ENCODE results near the gene URGCP.
A peak's percentile ranks its signal among the peaks of the same experiment; 100 is the strongest.
"Not testable (repeated sequence)": the region's sequence is repeated elsewhere in the genome, so short reads cannot be mapped to it uniquely, and the experiment has no call there.

Gene URGCP

DNA sequence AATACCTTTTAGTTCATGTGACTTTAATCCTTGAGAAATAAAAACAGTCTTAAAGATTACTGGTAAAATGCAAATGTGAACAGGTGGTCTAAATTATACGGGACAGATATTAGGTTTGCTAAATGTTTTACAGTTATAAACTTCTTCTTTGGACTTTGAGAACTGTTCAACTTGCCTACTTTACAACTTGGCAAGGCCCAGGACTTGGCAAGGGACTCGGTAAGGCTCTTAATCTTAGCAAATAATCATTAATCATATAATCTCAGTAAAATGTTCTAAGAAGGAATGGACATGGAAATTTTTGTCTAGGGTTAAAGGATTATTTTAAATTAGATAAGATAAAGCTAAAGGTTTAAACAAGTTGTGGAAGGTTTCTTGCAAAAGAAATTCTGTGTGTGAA is 15.0 kb upstream of the URGCP start:
- no peak for DNase-seq (ENCODE audit: low spot score)

DNA sequence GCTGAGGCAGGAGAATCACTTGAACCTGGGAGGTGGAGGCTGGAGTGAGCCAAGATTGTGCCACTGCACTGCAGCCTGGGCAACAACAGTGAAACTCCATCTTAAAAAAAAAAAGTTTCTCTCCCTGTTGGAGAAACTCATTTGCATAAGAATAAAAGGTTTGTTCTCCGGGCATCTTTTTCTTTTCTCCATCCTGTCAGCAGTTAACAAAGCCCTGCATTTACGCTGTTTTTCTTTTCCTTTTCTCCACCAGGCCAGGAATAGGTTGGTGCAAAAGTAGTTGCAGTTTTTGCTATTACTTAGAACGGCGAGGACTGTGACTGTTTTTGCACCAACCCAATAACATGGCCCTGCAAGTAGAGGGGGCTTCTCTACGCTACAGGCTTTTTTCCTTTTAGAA is 9.5 kb upstream of the URGCP start:
- DNase-seq (ENCODE audit: low spot score): no peak

DNA sequence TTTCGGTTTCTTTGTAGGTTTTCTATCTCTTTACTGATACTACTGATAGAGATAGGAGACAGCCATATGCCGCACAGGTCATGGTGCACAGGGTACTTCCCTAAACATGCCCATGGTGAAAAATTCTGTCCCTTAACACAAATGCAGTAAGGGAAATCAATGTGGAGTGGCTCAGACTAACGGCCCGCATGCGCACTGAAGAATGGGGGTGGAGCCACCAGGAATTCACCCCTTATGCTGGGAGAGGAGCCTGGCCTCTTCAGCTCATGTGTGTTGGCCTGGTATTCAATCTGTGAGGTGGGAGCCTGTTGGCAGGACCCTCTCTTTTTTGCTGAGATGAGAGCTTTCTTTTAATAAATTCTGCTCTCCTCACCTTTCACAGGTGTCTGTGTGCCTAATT is 8.4 kb upstream of the URGCP start:
- no peak for DNase-seq (ENCODE audit: low spot score)

DNA sequence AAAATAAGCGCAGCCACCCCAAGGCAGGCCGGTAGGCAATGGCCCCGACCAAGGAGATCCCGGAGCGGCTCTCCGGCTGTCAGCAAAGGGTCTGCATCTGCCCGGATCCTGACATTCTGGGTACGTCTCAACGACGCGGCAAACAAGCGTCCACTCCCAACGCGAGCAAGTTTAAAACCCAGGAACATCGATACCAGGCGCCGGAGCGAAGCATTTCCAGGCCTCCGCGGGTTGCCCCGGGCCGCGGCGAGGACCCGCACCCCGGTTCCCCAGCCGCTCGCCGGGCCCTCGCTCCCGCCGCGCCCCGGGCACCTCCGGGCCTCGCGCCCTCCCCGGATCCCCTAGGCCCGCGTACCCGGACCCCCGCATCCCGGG is 453 bp downstream of the URGCP start:
- peak; percentile 24 for DNase-seq (ENCODE audit: low spot score)

DNA sequence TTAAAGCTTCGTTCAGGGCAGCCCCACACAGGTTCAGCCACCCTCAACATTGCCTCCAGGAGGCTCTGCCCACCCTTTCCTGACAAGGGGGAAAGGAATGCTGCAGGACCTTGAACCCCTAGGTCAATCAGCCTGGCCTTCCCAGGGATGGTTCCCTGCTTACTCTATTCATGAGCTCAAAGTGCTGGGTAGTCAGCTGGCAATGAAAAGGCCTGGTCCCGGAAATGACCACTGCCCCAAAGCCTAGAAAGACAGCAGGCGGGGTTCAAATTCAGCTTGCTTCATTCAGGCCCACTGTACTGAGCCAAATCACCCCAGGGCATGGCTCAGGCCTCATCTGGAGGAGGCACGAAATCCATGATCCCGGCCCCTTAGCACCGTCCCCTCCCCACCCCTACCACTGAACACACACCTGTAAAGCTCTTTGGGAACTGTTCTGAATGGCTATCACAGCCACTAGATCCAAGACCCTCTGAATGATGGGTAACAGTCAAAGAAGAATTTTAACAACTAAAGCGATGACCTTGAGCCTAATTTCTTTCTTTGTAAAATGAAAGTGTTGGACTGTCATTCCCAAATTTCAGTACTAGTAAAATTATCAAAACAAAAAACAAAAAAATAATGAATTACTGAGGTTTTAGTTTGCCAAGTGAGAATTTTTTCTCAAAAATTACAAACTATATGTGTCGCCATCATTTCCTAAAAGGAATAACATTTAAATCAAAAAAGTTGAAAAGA is 1.0 kb downstream of the URGCP start:
- no peak for DNase-seq (ENCODE audit: low spot score)

DNA sequence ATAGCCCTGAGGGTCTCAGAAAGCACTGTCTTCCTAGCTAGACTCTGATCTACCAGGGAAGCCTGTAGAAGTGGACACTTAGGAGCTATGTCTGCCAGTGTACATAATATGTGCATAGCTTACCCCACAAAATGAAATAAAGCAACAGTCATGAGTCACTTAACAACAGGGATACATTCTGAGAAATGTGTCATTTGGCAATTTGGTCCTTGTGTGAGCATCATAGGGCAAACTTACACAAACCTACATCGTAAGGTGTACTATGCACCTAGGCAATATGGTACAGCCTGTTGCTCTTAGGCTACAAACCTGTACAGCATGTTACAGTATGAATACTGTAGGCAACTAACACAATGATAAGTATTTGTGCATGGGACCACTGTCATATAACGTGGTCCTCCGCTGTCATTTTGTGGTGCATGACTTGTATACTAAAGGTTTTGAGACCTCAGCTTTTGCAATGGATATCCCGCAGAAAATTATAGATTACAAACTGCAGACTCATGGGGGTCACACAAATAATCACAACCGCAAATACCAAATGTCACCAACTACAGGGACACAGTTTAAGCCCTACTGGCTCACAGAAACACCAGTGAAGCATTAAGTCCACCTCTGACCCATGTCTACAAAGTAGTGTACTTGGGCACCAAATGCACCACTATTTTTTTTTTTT is 1.7 kb downstream of the URGCP start:
- no peak for DNase-seq (ENCODE audit: low spot score)

DNA sequence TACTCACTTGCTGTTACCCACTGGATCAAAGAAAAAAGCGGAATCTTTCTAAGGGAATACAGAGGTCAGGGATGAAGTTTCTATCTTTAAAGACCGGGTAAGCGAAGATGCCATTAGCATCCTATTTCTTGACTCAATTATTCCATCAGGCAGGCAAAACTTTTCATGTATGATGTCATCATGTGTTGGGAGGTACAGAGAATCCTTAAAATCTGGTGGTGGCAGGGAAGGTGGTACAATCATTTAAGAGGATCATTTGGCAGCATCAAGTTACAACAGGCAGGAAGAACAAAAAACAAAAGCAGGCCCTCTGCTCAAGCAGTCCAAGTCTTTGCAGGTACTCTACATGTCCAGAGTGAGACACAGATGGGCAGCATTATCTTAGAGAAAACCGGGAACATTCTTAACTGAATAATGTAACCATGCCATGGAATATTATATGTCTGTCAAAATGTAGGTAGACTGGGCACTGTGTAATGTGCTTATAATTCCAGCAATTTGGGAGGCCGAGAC is 3.8 kb downstream of the URGCP start:
- no peak for DNase-seq (ENCODE audit: low spot score)

DNA sequence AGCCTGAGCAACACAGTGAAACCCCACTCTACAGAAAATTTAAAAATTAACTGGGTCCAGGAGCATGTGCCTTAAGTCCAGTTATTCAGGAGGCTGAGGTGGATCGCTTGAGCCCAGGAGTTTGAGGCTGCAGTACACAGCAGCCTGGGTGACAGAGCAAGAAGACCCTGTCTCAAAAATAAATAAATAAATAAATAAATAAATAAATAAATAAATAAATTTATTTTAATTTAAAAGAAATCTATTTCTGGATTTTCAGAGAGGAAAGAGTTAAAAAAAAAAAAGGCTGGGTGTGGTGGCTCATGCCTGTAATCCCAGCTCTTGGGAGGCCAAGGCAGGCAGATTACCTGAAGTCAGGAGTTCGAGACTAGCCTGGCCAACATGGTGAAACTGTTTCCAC is 7.8 kb downstream of the URGCP start:
- DNase-seq (ENCODE audit: low spot score): not testable (repeated sequence)

DNA sequence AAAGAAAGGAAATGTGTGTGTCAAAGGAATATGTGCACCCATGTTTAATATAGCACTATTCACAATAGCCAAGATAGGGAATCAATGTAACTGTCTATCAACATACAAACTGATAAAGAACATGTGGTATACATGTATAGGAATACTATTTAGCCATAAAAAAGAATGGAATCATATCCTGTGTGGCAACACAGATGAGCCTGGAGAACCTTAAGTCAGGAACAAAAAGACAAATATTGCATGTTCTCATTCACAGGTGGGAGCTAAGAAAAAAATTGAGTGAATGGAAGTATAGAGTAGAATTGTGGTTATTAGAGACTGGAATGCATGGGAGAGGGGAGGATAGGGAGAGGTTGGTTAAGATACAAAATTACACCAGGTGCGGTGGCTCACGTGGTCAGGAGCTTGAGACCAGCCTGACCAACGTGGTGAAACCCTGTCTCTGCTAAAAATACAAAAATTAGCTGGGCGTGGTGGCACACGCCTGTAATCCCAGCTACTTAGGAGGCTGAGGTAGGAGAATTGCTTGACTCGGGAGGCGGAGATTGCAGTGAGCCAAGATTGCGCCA is 10.5 kb downstream of the URGCP start:
- DNase-seq (ENCODE audit: low spot score): no peak

DNA sequence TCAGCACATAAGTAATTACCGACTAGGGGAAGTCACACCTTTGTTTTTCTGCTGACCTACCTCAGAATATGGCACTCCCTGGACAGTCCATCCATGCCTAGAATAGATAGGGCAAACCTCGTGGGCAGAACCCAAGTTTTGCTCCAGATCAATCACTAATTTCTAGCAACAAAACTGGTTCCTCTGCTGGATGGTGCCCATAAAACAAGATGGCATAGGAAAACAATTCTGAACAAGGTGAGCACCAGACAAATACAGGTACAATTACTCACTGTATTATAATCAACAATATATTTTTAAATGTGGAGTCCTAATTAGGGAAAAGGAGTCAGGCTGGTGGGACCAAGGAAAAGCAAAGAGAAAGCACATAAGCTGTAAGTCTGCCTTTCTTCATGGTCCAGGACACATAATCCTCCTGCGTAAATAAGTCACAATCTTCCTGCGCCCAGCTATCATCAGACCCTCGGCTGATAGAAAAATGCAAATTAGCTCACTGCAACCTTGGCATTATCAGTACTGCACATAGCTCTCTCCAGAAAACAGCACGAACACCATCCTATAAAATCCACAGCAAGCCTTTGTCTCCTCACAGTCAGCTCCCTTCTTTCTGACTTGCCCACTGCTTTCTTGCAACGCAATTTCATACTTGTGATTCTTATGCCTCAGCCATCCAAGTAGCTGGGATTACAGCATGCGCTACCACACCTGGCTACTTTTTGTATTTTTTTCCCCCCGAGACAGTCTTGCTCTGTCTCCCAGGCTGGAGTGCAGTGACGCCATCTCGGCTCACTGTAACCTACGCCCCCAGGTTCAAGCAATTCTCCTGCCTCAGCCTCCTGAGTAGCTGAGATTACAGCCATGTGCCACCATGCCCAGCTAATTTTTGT is 15.1 kb downstream of the URGCP start:
- no peak for DNase-seq (ENCODE audit: low spot score)

DNA sequence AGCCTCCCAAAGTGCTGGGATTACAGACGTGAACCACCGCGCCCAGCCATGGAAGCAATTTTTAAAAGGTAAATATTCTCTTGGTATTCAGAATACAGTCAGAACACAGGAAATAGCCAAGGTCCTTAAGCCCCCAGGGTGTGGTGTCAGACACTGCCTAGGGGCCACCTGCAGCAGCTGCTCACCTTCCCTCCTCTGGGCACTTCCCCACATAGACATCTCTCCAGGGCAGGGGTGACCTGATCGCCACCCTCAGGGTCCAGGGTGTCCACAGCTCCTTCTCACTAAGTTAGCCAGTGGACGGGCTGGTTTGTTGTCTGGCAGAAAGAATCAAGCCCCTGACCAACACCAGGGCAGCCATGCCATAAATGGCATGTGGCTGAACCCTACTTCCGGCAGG is 15.9 kb downstream of the URGCP start:
- no peak for DNase-seq (ENCODE audit: low spot score)

DNA sequence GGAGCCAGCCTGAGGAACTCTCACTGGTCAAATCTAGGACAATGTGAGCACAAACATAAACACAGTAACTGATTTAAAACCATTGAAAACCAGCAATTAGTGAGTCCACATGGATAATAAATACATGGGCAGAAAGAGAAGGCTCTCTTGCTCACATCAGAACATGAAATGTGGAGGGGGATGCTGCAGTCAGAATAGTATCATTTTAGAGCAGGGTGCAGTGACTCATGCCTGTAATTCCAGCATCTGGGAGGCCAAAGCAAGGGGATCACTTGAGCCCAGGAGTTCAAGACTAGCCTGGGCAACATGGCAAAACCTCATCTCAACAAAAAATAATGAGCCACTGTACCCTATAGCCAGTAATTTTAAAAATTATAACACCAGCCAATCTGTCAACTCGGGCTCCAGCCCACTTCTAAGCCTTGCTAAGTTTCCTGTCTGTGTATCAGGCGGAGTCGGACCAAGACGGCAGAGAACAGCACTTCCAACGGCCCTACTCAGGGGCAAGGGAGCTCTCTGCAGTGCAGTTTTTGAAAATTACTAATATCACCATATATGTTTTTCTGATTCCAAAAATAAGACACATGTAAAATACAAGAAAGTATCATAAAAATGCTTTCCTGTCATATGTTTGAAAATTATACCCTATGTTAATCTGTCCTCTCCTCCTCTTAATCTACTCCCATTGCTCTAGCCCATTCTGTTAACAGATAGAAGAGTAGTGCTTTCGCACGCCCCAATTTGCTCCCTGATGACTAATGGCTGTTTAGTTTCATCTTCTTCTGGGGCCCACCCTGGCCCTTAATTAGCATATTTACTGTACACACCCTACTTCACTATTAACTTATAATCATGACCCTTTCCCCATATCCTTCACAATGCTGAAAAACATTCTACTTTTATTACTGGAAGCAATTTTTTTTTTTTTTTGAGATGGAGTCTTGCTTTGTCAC is 17.1 kb downstream of the URGCP start:
- DNase-seq (ENCODE audit: low spot score): no peak

DNA sequence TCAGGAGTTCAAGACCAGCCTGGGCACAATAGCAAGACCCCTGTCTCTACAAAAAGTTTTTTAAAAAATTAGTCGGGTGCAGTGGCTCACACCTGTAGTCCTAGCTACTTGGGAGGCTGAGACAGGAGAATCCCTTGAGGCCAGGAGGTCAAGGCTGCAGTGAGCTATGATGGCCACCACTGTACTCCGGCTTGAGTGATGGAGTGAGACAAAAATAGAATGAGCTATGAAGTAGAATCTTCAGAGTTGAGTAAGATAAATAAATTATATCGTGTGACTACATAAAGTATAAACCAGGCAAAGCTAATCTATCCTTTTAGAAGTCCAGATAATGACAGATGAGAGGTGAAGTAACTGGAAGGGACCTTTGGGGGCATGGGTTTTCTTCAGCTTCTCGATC is 21.8 kb downstream of the URGCP start:
- no peak for DNase-seq (ENCODE audit: low spot score)

DNA sequence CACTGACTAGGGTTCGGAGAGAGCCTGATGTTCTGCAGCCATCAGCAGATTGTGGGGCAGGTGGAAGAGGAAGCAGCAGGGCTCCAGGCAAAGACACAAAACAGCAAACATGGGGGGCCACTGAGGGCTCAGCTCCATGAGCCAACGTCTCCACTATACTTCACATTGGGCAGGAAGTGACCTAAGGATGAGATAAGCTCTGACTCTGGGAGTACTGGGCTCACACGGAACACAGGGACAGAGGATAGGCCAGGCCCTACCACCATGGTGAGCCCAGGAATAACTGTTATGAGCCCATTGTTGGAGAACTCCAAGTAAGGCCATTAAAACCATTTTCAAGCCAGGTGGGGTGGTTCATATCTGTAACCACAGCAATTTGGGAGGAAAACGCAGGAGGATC is 22.2 kb downstream of the URGCP start:
- no peak for DNase-seq (ENCODE audit: low spot score)

DNA sequence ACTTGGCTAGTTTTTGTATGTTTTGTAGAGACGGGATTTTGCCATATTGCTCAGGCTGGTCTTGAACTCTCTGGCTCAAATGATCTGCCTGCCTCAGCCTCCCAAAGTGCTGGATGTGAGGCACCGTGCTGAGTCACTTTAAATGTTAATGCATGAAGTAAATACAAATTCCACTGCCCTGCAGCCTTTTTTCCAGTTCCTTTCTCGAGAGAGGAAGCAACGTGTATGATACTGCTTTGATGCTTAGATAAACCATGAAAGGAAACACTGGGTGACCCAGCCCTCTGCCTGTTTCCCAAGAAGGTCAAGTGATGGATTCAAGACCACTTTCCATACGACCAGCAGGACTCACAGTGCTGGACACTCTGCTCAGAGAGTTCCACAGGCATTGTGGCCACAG is 25.8 kb downstream of the URGCP start:
- no peak for DNase-seq (ENCODE audit: low spot score)

DNA sequence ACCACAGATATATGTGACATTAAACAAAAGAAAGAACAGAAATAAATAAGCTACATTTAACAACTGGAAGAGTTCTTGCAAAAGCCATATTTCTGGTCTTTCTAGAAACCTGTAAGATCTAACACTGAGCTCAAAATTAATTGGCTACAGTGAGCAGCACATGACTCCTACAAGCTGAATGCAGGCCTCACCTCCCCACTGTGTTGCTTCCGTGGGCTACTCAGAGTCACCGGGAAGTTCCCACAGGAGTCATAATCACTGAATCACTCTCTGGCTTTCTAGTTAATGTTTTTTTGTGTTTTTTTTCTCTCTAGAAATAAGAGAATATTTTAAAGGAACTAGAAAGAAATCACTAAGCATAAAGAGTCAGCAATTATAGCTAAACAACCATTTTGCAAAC is 26.9 kb downstream of the URGCP start:
- DNase-seq (ENCODE audit: low spot score): no peak

DNA sequence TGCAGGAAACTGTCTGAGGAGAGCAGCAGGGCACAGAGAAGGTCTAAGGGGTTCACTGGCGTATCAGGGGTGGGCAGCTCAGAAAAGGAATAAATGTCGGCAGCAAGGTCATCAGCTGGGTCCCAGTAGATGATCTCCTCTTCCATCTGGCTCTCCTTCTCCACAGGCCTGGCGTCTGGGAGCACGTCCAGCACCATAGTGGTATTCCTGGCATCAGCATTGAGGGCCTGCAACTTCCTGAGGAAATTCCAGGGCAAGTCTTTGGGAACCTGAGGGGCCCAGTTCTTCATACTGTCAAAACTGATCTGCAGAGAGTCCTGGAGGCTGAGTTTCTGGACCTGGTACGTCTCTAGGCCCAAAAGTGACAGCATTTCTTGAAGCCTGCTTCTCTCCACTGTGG is 27.5 kb downstream of the URGCP start:
- no peak for DNase-seq (ENCODE audit: low spot score)

DNA sequence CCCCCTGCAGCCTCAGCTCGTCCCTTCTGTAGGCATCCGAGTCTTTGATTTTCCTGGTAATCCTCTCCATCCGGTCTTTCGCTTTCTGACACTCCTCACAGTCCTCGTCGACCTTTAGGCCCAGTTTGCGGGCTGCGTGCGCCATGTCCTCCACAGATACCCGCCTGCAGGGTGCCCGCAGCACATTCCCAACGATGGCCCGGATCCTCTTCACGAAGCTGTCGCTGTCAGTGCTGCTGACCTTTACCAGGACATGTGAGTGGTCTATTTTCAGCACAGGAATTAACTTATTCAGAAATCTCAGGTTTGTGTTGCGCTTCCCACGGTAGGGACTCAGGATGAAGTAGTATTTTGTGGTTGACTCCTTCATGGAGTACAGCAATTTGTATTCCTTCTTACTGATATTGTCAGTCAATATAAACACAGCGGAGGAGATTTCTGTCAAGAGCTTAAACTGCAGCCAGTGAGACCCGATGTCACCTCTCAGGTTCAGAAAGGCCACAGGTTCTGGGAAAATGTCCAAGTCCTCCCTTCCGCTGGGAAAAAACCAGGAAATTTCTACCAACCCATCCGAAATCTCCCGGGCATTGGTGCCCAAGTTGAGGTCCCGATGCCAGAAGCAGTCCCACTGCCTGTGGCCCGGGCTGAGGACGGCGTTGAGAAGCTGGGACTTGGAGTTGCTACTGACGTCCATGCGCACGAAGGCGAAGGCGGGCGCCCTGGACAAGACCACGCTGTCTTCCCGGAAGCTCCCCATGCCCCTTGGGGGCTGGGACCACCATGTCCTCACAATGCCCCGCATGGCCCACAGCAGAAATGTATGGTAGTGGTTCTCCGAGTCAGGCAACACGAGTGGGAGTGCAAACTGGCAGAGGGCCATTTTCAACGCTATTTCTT is 28.2 kb downstream of the URGCP start:
- DNase-seq (ENCODE audit: low spot score): no peak

DNA sequence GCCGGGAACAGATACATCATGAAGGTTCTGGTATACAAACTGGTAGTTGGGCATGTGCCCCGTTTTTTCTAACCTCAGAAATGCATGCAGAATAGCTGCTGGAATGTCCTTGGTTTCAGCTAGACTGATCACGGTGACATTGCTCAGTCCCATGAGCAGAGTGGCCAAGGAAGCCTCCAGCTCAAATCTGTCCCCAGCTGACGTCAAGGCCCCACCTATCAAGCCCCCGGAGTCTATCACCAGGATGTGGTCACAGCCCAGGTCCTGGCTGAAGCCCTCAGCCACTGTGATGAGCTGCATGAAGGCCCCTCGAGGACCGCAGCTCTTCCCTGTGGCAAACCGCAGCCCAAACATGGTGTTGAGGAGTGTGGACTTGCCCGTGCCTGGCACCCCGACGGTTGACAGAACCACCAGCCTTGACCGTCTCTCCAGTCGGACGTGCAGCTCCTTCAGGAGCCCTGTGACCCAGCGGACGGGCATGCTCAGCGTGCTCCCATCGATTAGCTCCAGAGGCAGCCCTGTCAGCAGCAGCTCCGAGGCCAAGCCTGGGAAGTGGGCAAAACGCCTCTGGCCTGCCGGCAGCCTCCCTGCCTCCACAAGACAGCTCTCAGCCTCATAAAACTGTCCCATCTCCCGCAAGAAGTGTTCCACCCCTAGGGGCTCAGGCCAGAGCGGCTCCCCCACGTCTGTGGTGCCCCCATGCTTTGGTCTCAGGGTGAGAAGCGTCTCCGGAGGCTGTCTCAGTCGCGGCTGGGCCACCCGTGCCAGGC is 29.2 kb downstream of the URGCP start:
- DNase-seq (ENCODE audit: low spot score): no peak

Data from activated CD4-positive, alpha-beta T cell treated with anti-CD3 and anti-CD28 coated beads, Interleukin-2, Interleukin-4, amounts not matched to agents 100 ng/mL and 50 ng/mL, durations not matched to agents 16 hours and 8 hours (primary cell).